Liver (tissue), 9 donors: Measurements from ENCODE around the gene ZNF488. TPM values are rescaled to one million over a fixed set of nuclear protein-coding genes. Genes with fewer than 3 reads are reported as not detected.

Experiments used
- DNase-seq: peaks from one replicate; pipeline ENCODE4 v3.0.0-alpha.2; 2017; ENCODE audit warnings: low spot score
- H3K27ac ChIP-seq, 2 donors: one replicate each; pipeline ENCODE4 v1.7.0; 2013; ENCODE audit warnings: inconsistent platforms in 2 of 2, low read length in 2 of 2, control low read depth in 1 of 2, low read depth in 1 of 2, mild to moderate bottlenecking in 1 of 2
- H3K27me3 ChIP-seq, 4 donors: one replicate each; pipeline versions ENCODE4 v1.6.1 to v1.7.0; 2013; ENCODE audit warnings: low read length in 3 of 4, inconsistent platforms in 1 of 4, mild to moderate bottlenecking in 1 of 4, moderate library complexity in 1 of 4; ENCODE audit not compliant: control insufficient read depth in 4 of 4, insufficient read depth in 4 of 4
- H3K36me3 ChIP-seq, 4 donors: one replicate each; pipeline versions ENCODE4 v1.6.1 to v1.7.0; 2013; ENCODE audit warnings: low read length in 3 of 4, mild to moderate bottlenecking in 3 of 4, low read depth in 1 of 4, moderate library complexity in 1 of 4; ENCODE audit not compliant: control insufficient read depth in 4 of 4, insufficient read depth in 3 of 4
- H3K4me1 ChIP-seq, 4 donors: one replicate each; pipeline versions ENCODE4 v1.6.1 to v1.7.0; 2013; ENCODE audit warnings: low read length in 3 of 4, mild to moderate bottlenecking in 3 of 4, moderate library complexity in 1 of 4; ENCODE audit not compliant: control insufficient read depth in 4 of 4, insufficient read depth in 4 of 4
- H3K4me3 ChIP-seq, 3 donors: one replicate each; pipeline versions ENCODE4 v1.6.1 to v1.7.0; 2013; ENCODE audit warnings: low read length in 3 of 3, control low read depth in 1 of 3, low read depth in 1 of 3, mild to moderate bottlenecking in 1 of 3
- H3K9ac ChIP-seq, 2 donors: one replicate each; pipeline ENCODE4 v1.7.0; 2013; ENCODE audit warnings: low read length in 2 of 2, mild to moderate bottlenecking in 2 of 2, moderate library complexity in 2 of 2, control low read depth in 1 of 2, low read depth in 1 of 2
- H3K9me3 ChIP-seq, 4 donors: one replicate each; pipeline versions ENCODE4 v1.6.1 to v1.7.0; 2013; ENCODE audit warnings: low read length in 3 of 4; ENCODE audit not compliant: control insufficient read depth in 4 of 4
- EGR1 ChIP-seq, 2 donors: IDR thresholded peaks; 2 replicates each; pipeline ENCODE4 v1.6.1; 2016 to 2018; ENCODE audit warnings: antibody characterized with exemption in 2 of 2, low read depth in 2 of 2
- GABPA ChIP-seq, 2 donors: IDR thresholded peaks in 1 of 2; conservative IDR thresholded peaks in 1 of 2; 2 replicates each; pipeline ENCODE4 v1.6.1; 2016; ENCODE audit warnings: antibody characterized with exemption in 2 of 2, mild to moderate bottlenecking in 1 of 2, moderate library complexity in 1 of 2
- HNF4A ChIP-seq, 2 donors: conservative IDR thresholded peaks; 2 replicates each; pipeline ENCODE4 v1.6.1; 2016; ENCODE audit warnings: antibody characterized with exemption in 2 of 2, mild to moderate bottlenecking in 2 of 2
- HNF4G ChIP-seq: IDR thresholded peaks from 2 replicates; pipeline ENCODE4 v1.6.1; 2016; ENCODE audit warnings: antibody characterized with exemption
- JUND ChIP-seq, 2 donors: IDR thresholded peaks; 2 replicates each; pipeline ENCODE4 v1.6.1; 2016; ENCODE audit warnings: antibody characterized with exemption in 2 of 2
- NR2F2 ChIP-seq: IDR thresholded peaks from 2 replicates; pipeline ENCODE4 v1.6.1; 2016; ENCODE audit warnings: antibody characterized with exemption
- RAD21 ChIP-seq, 2 donors: IDR thresholded peaks; 2 replicates each; pipeline ENCODE4 v1.6.1; 2016; ENCODE audit warnings: antibody characterized with exemption in 2 of 2, mild to moderate bottlenecking in 2 of 2
- RXRA ChIP-seq, 2 donors: IDR thresholded peaks; 2 replicates each; pipeline ENCODE4 v1.6.1; 2017 to 2018; ENCODE audit warnings: antibody characterized with exemption in 2 of 2, mild to moderate bottlenecking in 1 of 2
- TAF1 ChIP-seq: conservative IDR thresholded peaks from 2 replicates; pipeline ENCODE4 v1.6.1; 2016; ENCODE audit warnings: antibody characterized with exemption, mild to moderate bottlenecking
- WGBS: extraction: QIAGEN DNeasy Blood & Tissue Kit; methylation state at CpG from one replicate; pipeline ENCODE4 v1.1.7; 2013; 5-methylcytosine and 5-hydroxymethylcytosine counted together
- polyA plus RNA-seq, 2 donors: library from polyadenylated mRNA; stranded (reverse) in 1 of 2; unstranded in 1 of 2; fragments of 200-250 nt in 1 of 2; fragments of >200 nt in 1 of 2; fragmentation: Nextera tagmentation in 1 of 2; extraction: Ambion mirVana in 1 of 2; gene quantifications; one replicate each; pipeline versions ENCODE4 v1.2.1 to v1.2.3, GENCODE V29; 2013 to 2015
- total RNA-seq, 2 donors: library from RNA; depleted of rRNA; stranded (reverse); fragments of >200 nt; gene quantifications; one replicate each; pipeline ENCODE4 v1.2.3, GENCODE V29; 2014
- TF ChIP-seq, protein P1 (sequence below): IDR thresholded peaks from 2 replicates; pipeline ENCODE4 v1.6.1; 2016; ENCODE audit warnings: antibody characterized with exemption, mild to moderate bottlenecking
- TF ChIP-seq, protein P2 (sequence below): IDR thresholded peaks from 2 replicates; pipeline ENCODE4 v1.6.1; 2016; ENCODE audit warnings: antibody characterized with exemption
- TF ChIP-seq, protein P3 (sequence below): IDR thresholded peaks from 2 replicates; pipeline ENCODE4 v1.6.1; 2016; ENCODE audit warnings: antibody characterized with exemption
- TF ChIP-seq, protein P4 (sequence below): fragments of 150-350 bp; IDR thresholded peaks from 2 replicates; pipeline ENCODE4 v1.5.1; 2017; ENCODE audit warnings: improper control_type of control experiment, low read depth, low read length; ENCODE audit not compliant: missing input control
- donor health status: healthy.
- donor health status: healthy.
- donor health status: healthy.
- donor health status: healthy.
- donor health status: healthy.

The ZNF488 gene
- total and polyA plus RNA-seq, 4 donors, result 0.02 to 0.09 TPM; not detected in 2

DNA sequence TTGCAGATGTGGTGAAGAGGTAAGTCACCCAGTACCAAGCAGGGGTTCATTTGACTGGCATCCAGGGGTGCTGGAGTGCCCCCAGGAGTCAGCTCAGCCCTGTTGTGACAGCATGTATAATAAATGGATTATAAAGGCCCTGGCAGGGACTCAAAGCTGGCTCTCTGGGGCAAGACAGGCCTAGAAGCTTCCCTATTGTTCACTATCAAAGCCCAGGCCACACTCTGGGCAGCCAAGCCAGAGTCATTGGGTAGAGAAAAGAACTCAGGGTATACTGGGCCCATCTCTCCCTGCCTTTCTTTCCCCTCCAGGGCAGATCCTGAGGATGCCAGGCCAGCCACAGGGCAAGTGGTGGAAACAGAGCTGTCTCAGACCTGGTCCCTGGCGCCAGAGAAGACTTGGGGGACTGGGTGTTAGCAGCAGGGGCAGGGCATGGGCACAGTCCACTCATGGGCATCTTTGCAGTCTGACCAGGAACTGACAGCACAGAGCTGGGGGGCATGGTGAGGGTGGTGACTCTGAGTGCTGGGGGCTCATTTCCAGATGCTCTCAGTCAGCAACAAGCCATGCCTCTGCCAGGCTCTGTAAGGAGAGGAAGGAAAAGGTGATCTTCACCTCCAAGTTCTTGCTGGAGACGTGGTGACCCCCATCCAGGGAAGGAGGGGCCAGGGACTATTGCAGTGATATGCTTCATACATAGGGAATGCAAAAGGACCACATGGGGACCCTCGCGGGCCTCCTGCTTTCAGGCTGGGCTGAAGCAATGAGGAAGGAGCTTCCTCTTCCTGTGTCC, 24.3 kb downstream of the ZNF488 start:
- no peak for TF ChIP-seq JUND (IDR thresholded peaks at IDR 0.05)
- WGBS, result 86% methylated on average over 4 of the region's 4 CpGs

DNA sequence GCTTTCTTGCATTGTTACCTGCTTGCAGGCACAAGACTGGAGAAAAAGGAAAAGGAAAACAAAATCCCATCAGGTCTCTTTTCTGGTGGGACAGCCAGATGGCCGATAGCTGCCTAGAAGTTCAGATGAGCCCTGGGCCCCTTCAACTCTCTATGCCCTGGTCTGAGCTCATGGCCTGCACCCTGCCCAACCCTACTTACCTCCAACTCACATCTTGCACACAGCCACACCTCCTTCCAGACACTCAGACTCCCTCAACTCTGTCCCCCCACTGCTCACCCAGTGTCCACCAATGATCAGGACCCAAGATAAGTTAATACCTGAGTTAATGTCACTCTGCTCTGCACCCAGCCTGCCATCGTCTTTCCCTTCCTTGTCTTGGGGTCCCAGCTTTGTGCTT, 25.0 kb downstream of the ZNF488 start:
- Histone ChIP-seq H3K36me3 (no peaks in the 10 kb centered on the region), H3K9ac (no peak overlapping the region), H3K27me3 (no peaks in the 10 kb centered on the region), H3K4me3 (no peak overlapping the region), H3K4me1 (no peaks in the 10 kb centered on the region), H3K9me3 (no peaks in the 10 kb centered on the region), H3K27ac (no peak overlapping the region)
- DNase-seq, result no peak
- WGBS, result 91% methylated on average over 2 of the region's 2 CpGs
- TF ChIP-seq, protein P1, sequence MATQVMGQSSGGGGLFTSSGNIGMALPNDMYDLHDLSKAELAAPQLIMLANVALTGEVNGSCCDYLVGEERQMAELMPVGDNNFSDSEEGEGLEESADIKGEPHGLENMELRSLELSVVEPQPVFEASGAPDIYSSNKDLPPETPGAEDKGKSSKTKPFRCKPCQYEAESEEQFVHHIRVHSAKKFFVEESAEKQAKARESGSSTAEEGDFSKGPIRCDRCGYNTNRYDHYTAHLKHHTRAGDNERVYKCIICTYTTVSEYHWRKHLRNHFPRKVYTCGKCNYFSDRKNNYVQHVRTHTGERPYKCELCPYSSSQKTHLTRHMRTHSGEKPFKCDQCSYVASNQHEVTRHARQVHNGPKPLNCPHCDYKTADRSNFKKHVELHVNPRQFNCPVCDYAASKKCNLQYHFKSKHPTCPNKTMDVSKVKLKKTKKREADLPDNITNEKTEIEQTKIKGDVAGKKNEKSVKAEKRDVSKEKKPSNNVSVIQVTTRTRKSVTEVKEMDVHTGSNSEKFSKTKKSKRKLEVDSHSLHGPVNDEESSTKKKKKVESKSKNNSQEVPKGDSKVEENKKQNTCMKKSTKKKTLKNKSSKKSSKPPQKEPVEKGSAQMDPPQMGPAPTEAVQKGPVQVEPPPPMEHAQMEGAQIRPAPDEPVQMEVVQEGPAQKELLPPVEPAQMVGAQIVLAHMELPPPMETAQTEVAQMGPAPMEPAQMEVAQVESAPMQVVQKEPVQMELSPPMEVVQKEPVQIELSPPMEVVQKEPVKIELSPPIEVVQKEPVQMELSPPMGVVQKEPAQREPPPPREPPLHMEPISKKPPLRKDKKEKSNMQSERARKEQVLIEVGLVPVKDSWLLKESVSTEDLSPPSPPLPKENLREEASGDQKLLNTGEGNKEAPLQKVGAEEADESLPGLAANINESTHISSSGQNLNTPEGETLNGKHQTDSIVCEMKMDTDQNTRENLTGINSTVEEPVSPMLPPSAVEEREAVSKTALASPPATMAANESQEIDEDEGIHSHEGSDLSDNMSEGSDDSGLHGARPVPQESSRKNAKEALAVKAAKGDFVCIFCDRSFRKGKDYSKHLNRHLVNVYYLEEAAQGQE, result no peak
- TF ChIP-seq, protein P2, sequence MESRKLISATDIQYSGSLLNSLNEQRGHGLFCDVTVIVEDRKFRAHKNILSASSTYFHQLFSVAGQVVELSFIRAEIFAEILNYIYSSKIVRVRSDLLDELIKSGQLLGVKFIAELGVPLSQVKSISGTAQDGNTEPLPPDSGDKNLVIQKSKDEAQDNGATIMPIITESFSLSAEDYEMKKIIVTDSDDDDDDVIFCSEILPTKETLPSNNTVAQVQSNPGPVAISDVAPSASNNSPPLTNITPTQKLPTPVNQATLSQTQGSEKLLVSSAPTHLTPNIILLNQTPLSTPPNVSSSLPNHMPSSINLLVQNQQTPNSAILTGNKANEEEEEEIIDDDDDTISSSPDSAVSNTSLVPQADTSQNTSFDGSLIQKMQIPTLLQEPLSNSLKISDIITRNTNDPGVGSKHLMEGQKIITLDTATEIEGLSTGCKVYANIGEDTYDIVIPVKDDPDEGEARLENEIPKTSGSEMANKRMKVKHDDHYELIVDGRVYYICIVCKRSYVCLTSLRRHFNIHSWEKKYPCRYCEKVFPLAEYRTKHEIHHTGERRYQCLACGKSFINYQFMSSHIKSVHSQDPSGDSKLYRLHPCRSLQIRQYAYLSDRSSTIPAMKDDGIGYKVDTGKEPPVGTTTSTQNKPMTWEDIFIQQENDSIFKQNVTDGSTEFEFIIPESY, result no peak
- TF ChIP-seq HNF4A (conservative IDR thresholded peaks at IDR 0.05) (no peak), RAD21 (IDR thresholded peaks at IDR 0.05) (no peak), TAF1 (no peak), HNF4G (no peak), GABPA (IDR thresholded peaks at IDR 0.05 in 1 of 2, conservative IDR thresholded peaks at IDR 0.05 in 1 of 2) (no peak), EGR1 (IDR thresholded peaks at IDR 0.05; ENCODE audit: low read depth in 2 of 2) (no peak), NR2F2 (no peak), JUND (IDR thresholded peaks at IDR 0.05) (no peak), RXRA (IDR thresholded peaks at IDR 0.05) (no peak)
- TF ChIP-seq, protein P3, sequence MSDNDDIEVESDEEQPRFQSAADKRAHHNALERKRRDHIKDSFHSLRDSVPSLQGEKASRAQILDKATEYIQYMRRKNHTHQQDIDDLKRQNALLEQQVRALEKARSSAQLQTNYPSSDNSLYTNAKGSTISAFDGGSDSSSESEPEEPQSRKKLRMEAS, result no peak
- TF ChIP-seq, protein P4, sequence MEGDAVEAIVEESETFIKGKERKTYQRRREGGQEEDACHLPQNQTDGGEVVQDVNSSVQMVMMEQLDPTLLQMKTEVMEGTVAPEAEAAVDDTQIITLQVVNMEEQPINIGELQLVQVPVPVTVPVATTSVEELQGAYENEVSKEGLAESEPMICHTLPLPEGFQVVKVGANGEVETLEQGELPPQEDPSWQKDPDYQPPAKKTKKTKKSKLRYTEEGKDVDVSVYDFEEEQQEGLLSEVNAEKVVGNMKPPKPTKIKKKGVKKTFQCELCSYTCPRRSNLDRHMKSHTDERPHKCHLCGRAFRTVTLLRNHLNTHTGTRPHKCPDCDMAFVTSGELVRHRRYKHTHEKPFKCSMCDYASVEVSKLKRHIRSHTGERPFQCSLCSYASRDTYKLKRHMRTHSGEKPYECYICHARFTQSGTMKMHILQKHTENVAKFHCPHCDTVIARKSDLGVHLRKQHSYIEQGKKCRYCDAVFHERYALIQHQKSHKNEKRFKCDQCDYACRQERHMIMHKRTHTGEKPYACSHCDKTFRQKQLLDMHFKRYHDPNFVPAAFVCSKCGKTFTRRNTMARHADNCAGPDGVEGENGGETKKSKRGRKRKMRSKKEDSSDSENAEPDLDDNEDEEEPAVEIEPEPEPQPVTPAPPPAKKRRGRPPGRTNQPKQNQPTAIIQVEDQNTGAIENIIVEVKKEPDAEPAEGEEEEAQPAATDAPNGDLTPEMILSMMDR, result no peak

More for the DNA sequence above, 24.3 kb downstream of the ZNF488 start:
- no peaks in the 10 kb centered on the region for H3K27me3 ChIP-seq
- DNase-seq, result no peak
- no peak overlapping the region for H3K4me3 ChIP-seq
- H3K36me3 ChIP-seq, result no peaks in the 10 kb centered on the region
- H3K27ac ChIP-seq, result no peak overlapping the region
- H3K9me3 ChIP-seq, result no peaks in the 10 kb centered on the region
- no peak overlapping the region for H3K9ac ChIP-seq
- H3K4me1 ChIP-seq, result no peaks in the 10 kb centered on the region
